Right lung (tissue), 5 donors: ENCODE measurements around the gene RABGAP1L. TPM values are rescaled to one million over a fixed set of nuclear protein-coding genes. Genes with fewer than 3 reads are reported as not detected.
"Not testable (repeated sequence)": the region's sequence is repeated elsewhere in the genome, so short reads cannot be mapped to it uniquely, and the experiment has no call there.

Source experiments
- DNase-seq, 2 donors: peaks; one replicate each; pipeline ENCODE4 v3.0.0-alpha.2; 2013
- polyA plus RNA-seq, 5 donors: library from polyadenylated mRNA; unstranded; fragments of 120-200 nt; gene quantifications; one replicate each; pipeline versions ENCODE4 v1.2.1 to v1.2.3, GENCODE V29; 2013; ENCODE audit warnings: inconsistent platforms in 1 of 5, low replicate concordance in 1 of 5; ENCODE audit not compliant: insufficient read length in 5 of 5, insufficient read depth in 1 of 5

Gene RABGAP1L
- polyA plus RNA-seq, 5 donors: 27.7 to 49.6 (median 45.4) TPM

DNA sequence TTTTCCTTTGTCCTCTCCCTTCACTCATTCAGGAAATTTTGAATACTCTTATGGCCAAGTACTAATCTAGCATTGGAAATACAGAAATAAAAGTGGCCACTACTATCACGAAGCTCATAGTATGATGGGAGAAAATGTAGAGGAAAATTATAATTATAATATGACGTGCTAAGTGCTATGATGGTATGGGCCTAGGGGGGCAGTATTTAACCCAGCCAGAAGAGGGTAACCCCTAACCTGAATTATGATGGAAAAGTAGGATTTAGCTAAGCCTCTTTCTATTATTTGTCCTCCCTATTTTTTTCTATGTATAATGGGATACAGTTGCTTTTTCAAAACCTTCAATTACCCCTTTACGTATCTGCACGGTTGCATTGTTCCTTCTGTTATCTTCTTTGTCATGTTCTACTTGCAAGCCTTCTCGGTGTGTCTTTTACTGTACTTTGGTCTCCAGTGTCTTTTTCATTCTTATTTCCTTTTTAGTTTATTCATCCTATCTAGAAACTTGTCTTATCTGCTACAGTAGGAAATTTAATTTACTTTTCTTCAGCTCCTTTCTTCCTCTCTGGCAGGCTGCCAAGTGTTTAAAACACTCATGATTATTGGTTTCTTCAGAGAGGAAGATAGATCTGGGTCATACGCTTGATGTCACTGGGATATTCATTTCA, 199.6 kb downstream of the RABGAP1L start:
- DNase-seq: no peak

DNA sequence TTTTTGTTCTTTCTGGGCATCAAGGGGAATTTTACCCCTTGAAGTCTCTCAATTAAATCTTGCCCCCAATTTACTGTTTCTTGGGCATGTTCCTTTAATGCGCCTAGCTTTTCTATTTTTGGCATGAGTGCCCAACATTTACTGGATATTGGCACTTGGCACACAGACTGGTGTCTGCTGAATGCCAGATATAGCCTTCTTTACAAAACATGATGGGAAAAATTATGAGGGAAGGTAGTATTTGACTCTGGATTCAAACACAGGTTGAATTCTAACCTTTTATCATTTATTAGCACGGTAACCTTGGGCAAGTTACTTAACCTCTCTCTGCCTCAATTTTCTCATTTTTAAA, 200.1 kb downstream of the RABGAP1L start:
- DNase-seq: no peak

DNA sequence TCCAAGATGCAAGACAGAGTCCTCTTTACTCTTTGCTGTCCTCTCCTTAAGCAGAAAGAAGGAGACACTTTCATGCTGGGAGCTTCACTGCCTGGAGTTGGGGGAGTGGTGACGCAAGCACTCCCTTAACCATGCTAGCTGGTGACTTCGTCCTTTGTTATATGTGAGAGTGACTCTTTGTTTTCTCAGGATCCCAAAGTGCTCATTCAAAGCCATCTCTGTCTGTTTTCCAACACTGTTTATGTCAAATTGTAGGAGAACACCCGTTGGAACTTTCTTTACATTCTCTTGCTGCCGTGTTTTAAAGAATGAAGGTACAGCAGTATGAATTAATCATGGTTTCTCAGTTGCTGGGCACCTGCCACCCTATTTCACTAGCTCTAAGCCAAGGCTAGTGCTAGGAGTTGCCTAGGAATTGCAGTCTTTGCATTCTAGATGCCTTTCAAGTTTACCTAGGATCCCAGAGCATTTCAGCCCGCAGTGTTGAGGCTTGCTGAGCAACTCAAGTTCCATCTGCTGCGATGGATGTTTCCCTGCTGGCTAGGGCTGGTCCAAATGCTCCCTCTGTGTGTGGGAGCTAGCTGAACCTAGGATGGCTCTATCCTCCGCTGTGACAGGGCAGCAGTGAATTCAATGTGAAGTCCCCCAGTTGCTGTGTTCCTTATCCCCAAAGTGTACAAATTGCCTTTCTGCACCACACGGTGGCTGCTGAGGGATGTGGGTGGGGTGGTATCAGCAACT, 205.8 kb downstream of the RABGAP1L start:
- no peak for DNase-seq

DNA sequence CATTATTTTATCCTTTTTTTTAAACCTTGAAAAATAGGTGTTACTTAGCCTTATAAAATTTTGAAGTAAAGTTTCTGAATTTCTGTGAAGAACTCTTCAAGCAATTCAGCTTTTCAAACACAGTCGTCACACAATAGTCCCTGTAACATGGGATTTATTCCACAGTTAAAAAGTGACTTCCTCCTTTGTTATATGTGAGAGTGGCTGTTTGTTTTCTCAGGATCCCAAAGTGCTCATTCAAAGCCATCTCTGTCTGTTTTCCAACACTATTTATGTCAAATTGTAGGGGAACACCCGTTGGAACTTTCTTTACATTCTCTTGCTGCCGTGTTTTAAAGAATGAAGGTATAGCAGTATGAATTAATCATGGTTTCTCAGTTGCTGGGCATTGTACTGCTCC, 207.6 kb downstream of the RABGAP1L start:
- DNase-seq: no peak

DNA sequence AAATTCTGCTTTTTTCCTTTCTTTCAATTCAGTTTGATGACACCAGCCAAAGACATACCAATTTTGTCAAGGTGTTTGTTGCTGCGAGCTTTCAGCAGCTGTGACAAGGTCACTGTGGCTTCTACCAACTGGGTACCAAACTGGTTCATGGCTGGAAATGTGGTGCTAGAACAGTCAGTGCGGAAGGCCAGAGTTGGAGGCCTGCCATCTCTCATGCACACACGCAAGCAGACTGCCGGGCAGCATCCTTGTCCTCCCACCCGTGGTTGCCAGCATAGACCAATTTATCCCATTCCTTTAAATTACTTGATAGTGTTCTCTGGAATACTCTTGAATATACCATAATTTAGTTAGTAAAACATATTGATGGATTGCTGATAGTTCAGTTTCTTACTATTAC, 208.6 kb downstream of the RABGAP1L start:
- DNase-seq: no peak

DNA sequence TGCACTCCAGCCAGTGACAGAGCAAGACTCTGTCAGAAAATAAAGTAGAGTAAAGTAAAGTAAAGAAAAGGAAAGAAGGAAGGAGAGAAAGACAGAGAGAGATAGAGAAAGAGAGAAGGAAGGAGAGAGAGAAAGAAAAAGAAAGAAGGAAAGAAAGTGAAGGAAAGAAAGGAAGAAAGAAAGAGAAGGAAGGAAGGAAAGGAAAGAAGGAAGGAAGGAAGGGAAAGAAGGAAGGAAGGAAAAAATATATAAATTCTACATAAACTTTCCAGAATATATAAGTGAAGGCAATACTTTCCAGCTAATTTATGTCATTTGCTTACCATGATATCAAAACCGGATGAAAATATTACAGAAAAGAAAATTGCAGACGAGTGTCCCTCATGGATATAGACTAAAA, 216.7 kb downstream of the RABGAP1L start:
- no peak for DNase-seq

DNA sequence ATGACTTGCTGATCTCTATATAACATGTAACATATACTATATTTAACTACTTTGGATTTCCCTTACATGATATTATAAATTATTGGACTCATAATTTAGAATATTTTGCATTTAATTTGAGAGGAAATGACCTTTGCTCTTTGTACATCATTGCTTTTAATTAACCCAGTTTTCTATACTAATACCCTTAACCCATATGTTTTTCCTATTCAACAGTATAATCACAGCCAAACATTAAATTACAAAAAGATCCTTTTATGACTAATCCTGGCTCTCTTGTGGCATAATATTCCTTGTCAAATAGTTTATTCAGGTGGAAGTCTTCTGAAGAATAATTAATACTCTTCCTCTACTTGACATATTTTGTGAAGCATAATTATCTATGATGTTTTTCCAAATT, 232.4 kb downstream of the RABGAP1L start:
- no peak for DNase-seq

DNA sequence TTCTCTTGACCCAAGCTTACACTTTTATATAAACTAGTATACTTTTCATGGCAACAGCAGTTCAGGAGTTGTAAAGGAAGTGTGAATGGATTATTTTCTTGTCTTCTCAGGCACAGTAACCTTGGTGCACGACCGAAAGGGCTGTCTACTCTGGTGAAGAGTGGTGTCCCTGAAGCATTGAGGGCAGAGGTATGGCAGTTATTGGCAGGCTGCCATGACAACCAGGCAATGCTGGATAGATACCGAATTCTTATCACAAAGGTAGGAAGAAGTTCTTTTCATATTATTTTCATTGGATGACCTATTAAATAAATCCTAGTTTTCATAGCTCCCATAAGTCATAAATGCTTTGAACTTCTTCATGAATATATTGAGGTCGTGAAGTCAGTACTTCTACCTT, 234.6 kb downstream of the RABGAP1L start:
- no peak for DNase-seq

DNA sequence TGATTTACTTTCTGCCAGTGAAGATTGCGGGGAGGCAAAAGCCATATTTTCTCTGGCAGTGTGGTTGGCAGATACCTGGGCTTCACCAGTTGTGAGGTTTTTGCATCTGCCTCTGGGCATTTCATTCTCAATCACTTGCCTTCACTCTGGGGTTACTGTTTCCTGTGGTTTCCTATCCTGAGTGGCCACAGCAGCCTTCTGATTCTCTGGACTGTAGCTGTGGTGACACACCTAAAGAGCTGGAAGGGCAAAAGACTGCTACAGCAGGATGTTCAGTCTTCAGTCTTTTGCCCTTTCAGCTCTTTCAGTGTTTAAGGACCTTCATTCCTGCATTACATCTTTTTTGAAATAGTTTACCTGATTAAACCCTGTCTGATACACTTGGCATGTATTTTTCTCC, 237.9 kb downstream of the RABGAP1L start:
- DNase-seq: no peak

DNA sequence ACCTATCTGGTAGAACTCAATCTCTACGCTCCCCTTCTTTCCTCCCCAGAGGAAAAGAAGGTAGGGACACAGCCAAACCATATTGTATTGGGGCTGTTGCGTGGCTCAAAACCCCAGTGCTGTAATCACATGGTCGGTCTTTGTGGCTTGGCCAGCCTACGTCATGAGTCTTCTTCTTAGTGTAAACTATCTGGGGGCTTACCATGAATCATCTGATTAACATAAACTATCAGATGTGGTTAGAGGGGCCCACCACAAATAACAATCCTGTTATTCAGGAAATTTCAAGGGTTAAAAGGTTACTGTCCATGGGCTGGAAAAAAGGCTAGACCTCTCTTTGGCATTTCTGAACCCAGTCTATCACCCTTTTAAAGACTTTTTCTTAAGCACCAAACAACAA, 238.9 kb downstream of the RABGAP1L start:
- DNase-seq: no peak

DNA sequence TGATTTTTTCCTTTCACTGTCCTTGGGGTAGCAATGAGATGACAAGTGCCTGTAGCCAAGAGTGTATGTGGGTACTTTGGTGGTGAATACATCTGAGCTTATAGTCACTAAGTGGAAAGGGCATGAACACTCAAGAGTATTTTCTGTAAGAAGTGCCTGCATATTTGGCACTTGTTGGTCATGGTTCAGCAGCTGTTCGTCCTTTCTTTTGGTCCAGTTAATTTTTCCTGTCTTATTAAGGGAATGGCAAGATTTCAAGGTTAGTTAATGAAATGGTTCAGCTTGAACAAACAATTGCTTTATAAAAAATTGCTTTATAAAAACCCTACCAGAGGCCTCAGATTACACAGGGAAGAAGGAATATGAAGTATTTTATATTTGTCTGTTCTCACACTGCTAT, 239.9 kb downstream of the RABGAP1L start:
- DNase-seq: no peak

DNA sequence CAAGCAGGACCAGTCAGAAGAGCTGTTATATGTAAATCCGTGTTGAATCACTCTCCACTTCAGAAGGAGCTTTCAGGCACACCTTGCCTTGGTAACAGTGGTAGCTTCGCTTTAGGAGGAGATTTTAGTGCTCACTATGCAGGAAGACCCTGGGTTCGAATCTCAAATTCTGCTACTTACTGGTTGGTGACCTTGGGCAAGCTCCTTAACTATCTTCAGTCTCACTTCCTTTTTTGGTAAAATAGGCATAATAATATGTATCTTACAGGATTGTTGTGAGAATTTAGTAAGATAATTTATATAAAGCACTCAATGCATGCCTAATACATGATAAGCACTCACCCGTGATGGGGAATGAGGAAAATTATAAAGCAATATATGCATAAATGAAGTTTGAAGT, 241.8 kb downstream of the RABGAP1L start:
- no peak for DNase-seq

DNA sequence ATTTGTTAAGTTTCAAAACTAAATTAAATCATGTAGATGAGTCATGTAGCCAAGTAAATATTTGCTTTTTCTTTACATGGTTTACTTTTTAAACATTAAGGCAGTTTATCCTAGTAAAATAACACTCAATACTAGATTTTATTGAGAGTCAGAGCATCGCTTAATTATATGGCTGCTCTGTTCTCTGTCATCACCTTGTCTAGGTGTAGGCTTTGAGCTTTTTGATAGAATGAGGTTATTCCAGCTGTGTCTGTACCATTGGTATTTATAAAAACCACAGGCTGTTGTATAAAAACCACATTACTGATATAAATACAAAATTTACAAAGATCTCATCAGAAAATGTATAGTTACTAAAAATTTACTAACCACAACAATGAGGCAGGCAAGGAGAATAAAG, 245.9 kb downstream of the RABGAP1L start:
- DNase-seq: no peak

DNA sequence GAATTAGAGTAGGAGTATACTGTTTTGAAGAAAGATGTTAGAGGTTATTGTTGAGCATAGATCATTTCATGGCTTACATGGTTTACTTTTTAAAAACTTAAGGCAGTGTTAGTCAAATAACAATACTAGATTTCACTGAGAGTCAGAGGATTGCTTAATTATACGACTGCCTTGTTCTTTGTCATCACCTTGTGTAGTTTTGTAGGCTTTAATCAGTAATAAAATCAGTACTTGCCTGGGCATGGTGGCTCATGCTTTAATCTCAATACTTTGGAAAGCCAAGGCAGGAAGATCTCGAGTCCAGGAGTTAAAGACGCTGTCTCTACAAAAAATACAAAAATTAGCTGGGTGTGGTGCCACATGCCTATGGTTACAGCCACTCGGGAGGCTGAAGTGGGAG, 247.1 kb downstream of the RABGAP1L start:
- no peak for DNase-seq

DNA sequence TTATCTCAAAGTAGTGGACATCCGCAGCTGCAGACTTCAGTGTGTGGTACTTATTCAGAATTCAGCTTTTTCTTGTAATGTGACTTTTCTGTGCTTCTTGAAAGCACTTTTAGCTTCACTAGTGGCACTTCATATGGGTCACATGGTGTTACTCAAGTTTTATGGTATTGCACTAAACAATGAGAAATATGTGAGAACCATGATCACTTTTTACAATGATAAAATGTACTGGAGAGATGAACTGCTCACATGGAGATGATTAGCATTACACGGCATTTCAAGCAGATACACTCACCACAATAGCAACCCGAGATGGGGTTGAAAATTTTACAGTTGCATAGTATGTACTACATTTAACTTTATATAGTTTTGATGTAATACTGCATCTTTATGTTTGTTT, 248.3 kb downstream of the RABGAP1L start:
- peak in 1 of 2 donors; percentile 3 for DNase-seq

DNA sequence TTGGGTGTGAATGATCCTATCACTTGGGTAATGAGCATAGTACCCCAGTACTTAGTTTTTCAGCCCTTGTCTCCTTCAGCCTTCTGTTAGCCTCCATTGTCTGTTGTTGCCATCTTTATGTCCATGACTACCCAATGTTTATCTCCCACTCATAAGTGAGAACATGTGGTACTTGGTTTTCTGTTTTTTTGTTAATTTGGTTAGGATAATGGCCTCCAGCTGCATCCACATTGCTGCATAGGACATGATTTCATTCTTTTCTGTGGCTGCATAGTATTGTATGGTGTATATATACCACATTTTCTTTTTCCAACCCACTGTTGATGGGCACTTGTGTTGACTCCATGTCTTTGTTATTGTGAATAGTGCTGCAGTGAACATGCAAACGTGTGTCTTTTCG, 248.8 kb downstream of the RABGAP1L start:
- DNase-seq: no peak

DNA sequence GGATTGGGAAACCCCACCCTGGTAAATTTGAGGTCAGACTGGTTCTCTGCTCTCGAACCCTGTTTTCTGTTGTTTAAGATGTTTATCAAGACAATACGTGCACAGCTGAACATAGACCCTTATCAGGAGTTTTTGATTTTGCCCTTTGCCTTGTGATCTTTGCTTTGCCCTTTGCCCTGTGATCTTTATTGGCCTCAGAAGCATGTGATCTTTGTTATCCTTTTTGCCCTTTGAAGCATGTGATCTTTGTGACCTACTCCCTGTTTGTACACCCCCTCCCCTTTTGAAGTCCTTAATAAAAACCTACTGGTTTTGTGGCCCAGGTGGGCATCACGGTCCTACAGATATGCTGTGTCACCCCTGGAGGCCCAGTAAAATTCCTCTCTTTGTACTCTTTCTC, 250.5 kb downstream of the RABGAP1L start:
- DNase-seq: not testable (repeated sequence)

DNA sequence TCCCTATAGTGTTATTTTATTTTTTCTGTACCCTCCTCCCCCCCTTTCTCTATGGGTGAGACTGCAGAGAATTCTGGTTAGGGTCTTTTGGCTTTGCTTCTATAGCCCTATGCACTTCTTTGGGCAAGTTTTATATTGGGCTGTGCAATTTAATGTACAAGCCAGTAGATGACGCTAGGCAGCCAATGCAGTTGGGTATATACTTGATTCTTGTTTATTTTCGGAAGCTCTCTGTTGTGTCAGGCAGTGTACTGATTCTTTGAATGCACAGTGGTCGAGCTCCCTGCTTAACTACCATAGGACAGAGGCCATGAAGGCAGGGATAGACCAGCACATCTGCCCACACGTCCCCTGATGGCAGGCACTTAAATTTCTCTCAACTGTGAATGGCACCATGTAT, 254.3 kb downstream of the RABGAP1L start:
- no peak for DNase-seq

DNA sequence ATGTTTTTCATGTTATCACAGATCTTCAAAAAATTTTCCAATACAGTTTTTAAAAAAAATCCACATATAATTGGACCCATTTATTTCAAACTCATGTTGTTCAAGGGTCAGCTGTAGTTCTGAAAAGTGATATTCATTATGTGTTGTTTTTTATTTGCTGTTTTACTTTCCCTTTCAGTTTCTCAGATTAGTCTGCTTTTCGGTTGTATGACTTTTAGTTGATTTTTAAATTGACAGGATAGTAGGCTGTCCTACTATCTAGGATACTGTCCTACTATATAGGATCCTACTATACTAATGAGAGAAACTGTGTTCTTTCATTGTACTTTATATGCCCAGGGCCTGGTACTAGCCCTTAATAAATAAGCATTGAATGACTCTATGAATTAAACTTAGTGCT, 254.9 kb downstream of the RABGAP1L start:
- DNase-seq: no peak

DNA sequence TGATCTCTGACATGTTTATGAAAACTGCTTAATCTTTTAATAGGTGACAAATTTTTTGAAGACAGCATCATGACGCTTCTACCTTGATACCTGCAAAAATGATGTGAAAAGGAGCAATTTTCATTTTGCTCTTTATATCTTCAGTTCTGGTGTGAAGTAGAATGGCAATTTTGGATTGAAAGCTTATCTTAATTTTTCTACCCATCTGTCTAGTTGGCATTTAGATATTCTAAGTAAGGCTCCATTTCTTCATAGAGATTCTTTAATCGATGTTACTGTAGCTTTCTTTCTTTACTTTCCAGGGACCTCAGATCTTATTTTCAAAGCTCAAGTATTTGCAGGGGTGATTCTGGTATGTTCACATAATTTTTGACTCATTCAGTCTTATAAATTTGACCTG, 256.2 kb downstream of the RABGAP1L start:
- DNase-seq: no peak

DNA sequence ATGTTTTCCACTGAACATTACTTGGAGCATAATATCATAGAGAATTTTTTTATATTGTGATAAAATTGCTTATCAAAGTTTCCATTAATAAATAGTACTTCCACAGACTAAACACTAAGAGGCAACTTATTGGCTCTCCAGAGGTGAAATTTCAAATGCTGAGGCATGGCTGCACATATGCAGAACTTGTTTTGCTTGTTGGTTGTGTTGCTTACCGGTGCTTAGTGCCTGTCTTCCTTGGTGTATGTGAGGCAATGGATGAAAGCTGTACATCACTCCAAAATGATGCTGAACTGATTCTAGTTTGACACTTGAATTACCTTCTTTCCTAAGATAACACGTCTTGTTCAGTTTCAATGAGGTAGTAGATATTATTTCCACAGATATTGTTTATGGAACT, 258.6 kb downstream of the RABGAP1L start:
- no peak for DNase-seq

DNA sequence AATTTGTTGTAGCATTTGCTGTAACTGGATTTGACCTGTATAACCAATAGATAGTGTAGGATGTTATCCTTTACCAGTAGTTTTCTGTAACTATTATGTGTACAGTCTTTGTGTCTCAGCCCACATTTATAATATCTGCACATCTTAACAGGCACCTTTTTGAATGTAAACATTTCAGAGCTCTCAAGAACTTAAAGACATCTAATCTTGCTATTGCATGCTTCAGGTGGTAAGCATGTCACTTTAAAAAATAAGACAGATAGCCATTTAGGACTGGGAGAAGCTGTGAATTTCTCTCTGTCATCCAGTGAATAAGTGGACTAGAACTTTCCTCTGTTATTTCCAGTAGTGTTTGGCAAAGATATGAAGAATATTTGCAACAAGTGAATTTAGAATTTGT, 265.8 kb downstream of the RABGAP1L start:
- no peak for DNase-seq

DNA sequence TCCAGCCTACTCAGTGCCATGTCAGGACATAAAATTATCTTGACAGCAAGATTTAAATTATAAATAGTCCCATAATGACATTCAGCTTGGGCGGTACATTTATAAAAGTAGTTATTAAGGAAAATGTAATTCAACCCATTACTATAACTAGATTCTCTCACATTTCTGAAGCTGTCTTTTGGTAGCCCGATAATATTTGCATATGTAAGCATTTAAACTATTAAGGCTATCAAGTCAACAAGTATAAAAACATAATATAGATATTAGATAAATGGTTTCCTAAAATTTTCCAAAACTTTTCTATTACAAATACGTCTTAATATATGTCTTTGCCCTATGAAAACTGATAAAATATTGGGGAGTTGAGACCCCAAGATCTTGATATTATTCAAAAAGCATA, 266.8 kb downstream of the RABGAP1L start:
- DNase-seq: no peak

DNA sequence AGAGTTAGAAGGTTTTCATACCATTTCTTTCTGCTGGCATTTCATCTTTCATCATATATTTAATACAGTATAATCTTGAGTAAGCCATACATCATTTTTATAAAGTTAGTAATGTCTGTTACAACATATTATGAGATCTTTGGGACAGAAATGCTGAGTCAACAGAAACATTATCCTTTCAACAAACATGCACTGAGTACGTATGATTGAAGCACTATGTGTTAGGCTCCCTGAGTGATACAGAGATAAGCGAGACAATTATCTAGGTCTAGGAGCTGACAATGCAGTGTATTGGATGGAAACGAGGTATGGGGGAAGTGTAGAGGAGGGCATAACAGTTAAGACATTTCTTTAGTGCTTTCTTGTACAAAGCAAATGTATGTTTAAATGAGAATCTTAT, 268.7 kb downstream of the RABGAP1L start:
- no peak for DNase-seq
